CD1c-positive myeloid dendritic cell (primary cell): ENCODE measurements around the gene CCDC170.

Experiments used
- DNase-seq: peaks from one replicate; pipeline ENCODE4 v3.0.0-alpha.2; 2016; ENCODE audit errors: extremely low spot score

CCDC170 gene

DNA sequence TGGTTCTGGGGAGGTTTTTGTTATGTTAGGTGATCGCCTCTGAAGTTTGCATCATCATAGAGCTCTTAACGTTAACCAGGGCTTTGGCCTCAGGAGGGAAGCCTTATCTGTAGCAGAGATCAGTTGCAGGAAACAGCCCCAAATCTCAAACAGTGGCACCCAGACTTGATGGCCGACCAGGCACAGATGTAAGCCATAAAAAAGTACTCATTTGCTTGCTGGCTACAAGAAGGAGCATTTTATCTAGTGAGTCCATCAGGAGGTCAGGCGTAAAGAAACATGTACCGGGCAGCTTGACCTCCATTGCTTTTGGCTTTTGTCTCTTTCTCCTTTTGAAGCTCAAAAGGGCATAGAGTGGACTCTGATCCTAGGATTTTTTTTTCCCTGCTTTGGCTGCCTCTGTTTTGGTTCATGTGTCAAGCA lies 122.3 kb downstream of the CCDC170 start:
- DNase-seq, result no peak

GRCh38 chr6:151616600-151616999 lies 122.8 kb downstream of the CCDC170 start:
- no peak for DNase-seq

DNA sequence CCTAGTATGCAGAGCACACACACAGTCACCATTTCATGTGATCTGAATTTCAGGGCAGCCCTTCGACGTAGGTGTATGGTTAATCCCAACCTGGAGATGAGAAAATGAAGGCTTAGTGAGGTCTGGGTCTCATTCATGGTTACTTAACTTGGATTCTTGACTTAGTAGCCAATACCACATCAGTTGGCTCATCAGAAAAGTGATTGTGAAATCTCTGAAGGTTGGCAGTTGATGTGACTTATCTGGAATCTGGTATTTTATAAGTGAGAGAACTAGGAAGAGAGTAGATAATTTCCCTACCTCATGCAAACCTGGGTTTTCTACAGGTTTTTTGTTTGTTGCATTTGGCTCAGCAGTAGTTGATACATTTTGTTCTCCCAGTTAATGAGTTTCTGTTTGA lies 123.7 kb downstream of the CCDC170 start:
- DNase-seq, result no peak

GRCh38 chr6:151618717-151619116 lies 124.9 kb downstream of the CCDC170 start:
- DNase-seq, result no peak

DNA sequence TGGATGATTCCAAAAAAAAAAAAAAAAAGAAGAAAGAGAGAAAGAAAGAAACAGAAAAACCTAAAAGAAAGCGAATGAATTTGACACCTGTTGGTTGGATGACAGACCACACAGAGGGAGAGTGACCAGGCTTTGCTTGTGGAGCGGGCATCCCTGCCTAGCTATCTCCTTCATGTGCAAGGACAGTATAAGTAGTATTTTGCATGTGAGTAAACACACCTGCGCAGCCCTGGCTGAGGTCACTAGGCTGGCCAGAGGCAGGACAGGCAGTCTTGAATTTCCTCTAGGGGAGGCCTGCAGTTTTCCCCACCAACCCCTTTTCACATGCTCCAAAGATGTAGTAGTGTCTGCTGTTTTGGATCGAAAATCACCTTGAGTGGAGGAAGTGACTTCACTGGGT lies 126.4 kb downstream of the CCDC170 start:
- DNase-seq, result no peak

DNA sequence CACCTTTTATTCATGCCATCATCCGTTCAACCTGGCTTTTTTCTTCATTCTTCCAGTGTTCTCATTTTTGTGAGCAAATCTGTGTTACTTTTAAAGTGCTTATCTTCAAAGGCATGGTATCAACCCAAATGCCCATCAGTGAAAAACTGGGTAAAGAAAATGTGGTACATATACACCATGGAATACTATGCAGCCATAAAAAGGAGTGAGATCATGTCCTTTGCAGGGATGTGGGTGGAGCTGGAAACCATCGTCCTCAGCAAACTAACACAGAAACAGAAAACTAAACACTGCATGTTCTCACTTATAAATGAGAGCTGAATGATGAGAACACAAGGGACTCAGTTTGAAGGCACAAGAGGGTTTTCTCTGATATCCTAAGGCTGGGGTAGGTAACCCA lies 130.3 kb downstream of the CCDC170 start:
- DNase-seq, result no peak

DNA sequence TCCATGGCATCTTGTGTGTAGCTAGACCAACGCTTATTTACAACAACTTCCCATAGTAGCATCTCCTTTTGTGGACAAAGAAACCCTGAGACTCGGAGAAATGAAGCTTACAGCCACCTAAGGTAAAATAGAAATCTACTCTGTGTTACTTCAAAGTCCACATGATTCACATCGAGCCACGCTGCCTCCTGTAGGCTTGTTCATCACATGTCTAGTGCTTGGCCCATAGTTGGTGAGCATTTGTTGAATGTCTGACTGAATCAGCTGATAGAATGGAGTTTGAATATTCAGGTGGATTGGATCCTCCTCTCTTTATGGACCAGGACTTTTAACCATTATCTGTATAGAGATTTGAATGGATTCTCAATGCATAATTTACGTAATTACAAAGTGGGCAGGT lies 130.7 kb downstream of the CCDC170 start:
- DNase-seq, result no peak

- DNase-seq, result no peak
Observed at GRCh38 chr6:151624900-151625536, 131.2 kb downstream of the CCDC170 start.

DNA sequence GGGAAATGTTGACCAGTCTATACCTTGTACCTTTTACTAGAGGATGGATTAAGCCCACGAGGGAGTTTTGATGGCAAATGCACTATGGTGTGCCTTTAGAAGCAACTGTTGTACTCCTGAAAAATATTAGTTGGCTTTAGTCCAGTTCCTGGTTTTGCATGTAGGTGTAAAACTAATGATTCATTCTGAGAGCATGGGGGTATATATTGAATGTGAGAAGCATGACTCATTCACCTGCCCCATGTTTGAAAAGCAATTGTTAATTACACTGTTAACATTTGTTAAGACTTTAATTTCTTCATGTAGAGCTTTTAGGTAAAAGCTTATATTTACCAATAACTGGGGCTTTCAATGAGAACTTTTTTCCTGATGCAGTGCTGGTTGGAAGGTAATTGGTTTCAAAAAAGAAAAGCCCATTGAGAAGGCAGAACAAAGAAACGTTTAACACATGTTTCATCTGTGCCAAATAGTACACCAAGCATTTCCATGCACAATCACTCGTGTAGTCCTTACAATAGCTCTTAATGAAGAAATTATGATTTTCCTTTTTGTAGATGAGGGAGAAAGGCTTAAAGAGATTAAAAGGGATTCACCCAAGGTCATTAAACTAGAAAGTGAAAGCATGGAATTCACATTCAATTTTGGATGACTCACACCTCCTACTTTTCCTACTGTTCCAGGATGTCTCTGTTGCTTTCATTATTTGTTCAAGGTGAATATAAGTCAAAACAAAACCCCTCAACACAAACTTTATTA lies 134.1 kb downstream of the CCDC170 start:
- no peak for DNase-seq

DNA sequence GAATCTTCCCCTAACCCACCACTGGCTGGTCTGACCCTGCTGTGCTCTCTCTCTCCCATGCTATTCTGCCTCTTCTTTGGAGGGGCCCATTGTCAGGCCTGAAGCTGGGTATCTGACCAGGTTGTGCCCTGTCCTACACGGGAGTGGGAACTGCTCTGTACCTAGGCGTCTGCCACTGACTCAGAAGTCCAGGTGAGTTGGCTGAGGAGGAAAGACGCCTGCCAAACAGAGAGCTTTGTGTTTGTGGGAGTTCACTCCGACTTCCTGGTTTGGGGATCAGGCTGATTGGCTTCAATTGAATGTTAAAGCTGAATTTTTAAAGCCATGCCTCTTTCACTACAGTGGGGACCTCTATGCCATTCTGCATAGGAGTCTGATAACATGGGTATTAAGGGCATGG lies 136.0 kb downstream of the CCDC170 start:
- no peak for DNase-seq

DNA sequence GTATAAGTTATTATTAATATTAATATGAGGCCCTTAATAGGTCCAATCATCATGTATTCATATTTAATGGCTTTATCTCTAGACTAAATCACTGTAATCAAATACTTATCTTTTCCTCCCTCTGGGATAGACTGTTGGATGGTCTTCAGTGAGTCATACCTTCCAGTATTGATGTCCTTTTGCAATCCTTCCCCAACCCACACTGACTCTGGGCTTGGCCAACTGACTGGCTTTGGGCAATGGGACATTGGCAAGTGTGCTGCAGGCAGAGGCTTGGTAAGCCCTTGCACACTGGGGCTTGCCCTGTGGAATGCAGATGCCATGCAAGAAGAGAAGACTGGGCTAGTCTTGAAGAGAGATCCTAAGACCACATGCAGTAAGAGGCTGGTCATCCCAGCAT lies 136.6 kb downstream of the CCDC170 start:
- DNase-seq, result no peak

- DNase-seq, result no peak
Observed at GRCh38 chr6:151630991-151631655, 137.3 kb downstream of the CCDC170 start.

- no peak for DNase-seq
Observed at GRCh38 chr6:151632415-151632987, 138.7 kb downstream of the CCDC170 start.

DNA sequence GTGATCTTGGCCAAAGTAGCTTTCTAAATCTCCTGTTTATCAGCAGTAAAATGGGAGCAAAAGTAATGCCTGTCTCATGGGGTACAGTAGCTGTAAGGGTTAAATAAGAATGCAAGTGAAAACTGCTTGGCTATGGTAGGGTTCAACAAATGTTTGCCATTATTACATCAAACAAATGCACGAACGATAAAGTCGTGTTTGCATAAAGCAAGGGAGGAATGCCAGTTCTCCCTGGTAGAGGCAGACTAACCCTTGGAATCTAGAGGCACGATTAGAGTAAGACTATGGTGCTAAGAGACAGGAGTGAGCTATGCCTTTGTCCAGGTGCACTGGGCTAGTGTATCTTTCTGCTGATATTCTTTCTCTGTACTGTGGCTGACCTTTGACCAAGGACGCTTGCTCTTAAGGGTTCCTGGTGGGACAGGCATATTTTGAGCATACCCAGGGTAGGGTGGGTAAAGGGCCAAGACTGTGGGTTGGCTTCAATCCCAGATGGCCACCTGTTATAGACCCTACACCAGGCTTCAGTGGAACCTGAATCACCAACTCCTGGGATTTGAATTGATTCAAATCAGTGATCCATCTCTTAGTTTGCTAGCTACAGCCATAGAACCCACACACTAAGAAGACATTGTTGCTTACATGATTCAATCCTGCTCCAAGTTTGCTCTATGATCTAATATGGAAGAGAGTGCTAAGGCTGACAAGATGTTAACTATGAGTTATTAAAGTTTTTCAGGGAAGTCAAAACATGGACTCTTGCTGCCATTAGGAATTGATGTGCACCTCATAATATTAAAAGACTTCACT lies 139.9 kb downstream of the CCDC170 start:
- DNase-seq, result no peak

DNA sequence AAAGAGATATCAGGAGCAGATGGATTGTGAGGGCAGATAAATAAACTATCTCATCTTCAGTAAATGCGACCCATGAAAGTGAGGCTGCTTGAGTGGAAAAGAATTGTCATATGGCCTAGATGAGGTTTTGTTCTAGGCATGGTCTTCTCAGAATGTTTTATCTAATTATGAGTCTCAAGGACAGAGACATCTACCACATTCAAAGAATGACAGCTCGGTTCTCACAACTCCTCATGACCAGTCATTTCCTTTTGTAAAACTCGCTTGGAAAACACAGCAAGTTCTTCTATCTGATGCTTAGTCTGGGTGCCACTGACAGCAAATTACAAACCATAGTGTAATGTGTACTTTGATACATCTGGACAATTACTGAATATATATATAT lies 140.5 kb downstream of the CCDC170 start:
- DNase-seq, result no peak

GRCh38 chr6:151635741-151636140 lies 141.9 kb downstream of the CCDC170 start:
- no peak for DNase-seq

- DNase-seq, result no peak
Observed at GRCh38 chr6:151637814-151638213, 144.0 kb downstream of the CCDC170 start.

DNA sequence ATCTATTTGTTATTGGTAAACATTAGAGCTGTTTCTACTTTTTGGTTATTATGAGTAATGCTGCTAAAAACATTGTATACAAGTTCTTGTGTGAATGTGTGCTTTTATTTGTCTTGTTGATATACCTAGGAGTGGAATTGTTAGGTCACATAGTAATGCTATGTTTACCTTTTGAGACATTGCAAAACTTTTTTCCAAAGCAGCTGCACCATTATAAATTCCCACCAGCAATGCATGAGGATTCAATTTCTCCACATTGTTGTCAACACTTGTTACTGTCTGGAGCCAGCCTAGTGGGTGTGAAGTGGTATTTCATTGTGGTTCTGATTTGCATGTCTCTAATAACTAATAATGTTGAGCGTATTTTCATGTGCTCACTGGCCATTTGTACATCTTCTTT lies 145.9 kb downstream of the CCDC170 start:
- DNase-seq, result no peak

GRCh38 chr6:151641028-151641427 lies 147.2 kb downstream of the CCDC170 start:
- DNase-seq, result no peak

- no peak for DNase-seq
Observed at GRCh38 chr6:151647976-151648639, 154.3 kb downstream of the CCDC170 start.

GRCh38 chr6:151649835-151650234 lies 156.0 kb downstream of the CCDC170 start:
- no peak for DNase-seq
